Measurements from ENCODE around the gene ANP32B.

- TF ChIP-seq CTCF (IDR thresholded peaks at IDR 0.05) (no peak), POLR2A (IDR thresholded peaks at IDR 0.05) (no peak)
Observed at GRCh38 chr9:98037357-98037756, 54.2 kb downstream of the ANP32B start.

Data from heart left ventricle (tissue), 13 donors.